ENCODE measurements around the gene SPAG5.

GRCh38 chr17:28597606-28598383 lies 1.0 kb downstream of the SPAG5 start:
- TF ChIP-seq CTCF (IDR thresholded peaks at IDR 0.05): no peak
- no peak for TF ChIP-seq POLR2AphosphoS5 (IDR thresholded peaks at IDR 0.05)

Measured in prostate gland (tissue), 2 donors.